Uterus (tissue), 4 donors: ENCODE results near the gene RASA2. TPM values are rescaled to one million over a fixed set of nuclear protein-coding genes. Genes with fewer than 3 reads are reported as not detected.

Experiments used
- DNase-seq, 2 donors: peaks; one replicate each; pipeline ENCODE4 v3.0.0-alpha.2; 2019 to 2020
- H3K27ac ChIP-seq, 2 donors: fragments of 200-600 bp; sonication (generic); 1 replicate in 1 of 2; 2 replicates in 1 of 2; pipeline ENCODE4 v1.5.1; 2016 to 2018
- H3K27me3 ChIP-seq, 2 donors: fragments of 200-600 bp; sonication (generic); one replicate each; pipeline ENCODE4 v1.5.1; 2018 to 2019; ENCODE audit warnings: control low read depth in 1 of 2
- H3K36me3 ChIP-seq, 2 donors: fragments of 200-600 bp; sonication (generic); one replicate each; pipeline ENCODE4 v1.5.1; 2019; ENCODE audit warnings: control low read depth in 1 of 2
- H3K4me1 ChIP-seq, 2 donors: fragments of 200-600 bp; sonication (generic); one replicate each; pipeline ENCODE4 v1.5.1; 2018 to 2019; ENCODE audit warnings: control low read depth in 1 of 2
- H3K4me3 ChIP-seq, 2 donors: fragments of 200-600 bp; sonication (generic); 1 replicate in 1 of 2; 2 replicates in 1 of 2; pipeline ENCODE4 v1.5.1; 2018 to 2019; ENCODE audit warnings: mild to moderate bottlenecking in 1 of 2
- H3K9me3 ChIP-seq, 2 donors: fragments of 200-600 bp; sonication (generic); one replicate each; pipeline ENCODE4 v1.5.1; 2019; ENCODE audit warnings: control low read depth in 1 of 2
- POLR2A ChIP-seq, 2 donors: fragments of 450-650 bp; IDR thresholded peaks; one replicate each; pipeline ENCODE4 v1.6.1; 2016; ENCODE audit warnings: antibody characterized with exemption in 2 of 2, mild to moderate bottlenecking in 1 of 2, moderate library complexity in 1 of 2
- intact Hi-C: fragments of 100-400 bp; cut with DNase I; formaldehyde crosslinking; loops from one replicate; pipeline ENCODE4 v1.15.1; 2023; ENCODE audit warnings: low total_unique reads
- total RNA-seq, 4 donors: library from RNA; depleted of rRNA in 3 of 4; stranded (reverse); fragments of >200 nt in 3 of 4; gene quantifications; one replicate each; pipeline versions ENCODE4 v1.1.0 to v1.2.4, GENCODE V29; 2014 to 2023
- TF ChIP-seq, protein P1 (sequence below), 4 experiments: fragments of 200-600 bp in 2 of 4; fragments of 450-650 bp in 2 of 4; sonication (generic) in 2 of 4; IDR thresholded peaks; one replicate each; pipeline ENCODE4 v1.5.1; 2016 to 2019; ENCODE audit warnings: antibody characterized with exemption in 4 of 4, mild to moderate bottlenecking in 2 of 4, moderate library complexity in 1 of 4
- donor health status: DM: yes; HTN: yes; CAD: no.

Gene RASA2
- total RNA-seq, 4 donors from 2014 or later = 11.3 to 49.4 (median 38.7) TPM

GRCh38 chr3:141646760-141647561 lies 160.1 kb downstream of the RASA2 start:
- no peaks in the 10 kb centered on the region for H3K36me3 ChIP-seq
- intact Hi-C loops = no loop called here
- no peak overlapping the region for H3K27ac ChIP-seq
- DNase-seq = no peak
- no peaks in the 10 kb centered on the region for H3K4me1 ChIP-seq
- no peaks in the 10 kb centered on the region for H3K27me3 ChIP-seq
- H3K4me3 ChIP-seq = no peak overlapping the region
- TF ChIP-seq POLR2A (IDR thresholded peaks at IDR 0.05) = no peak
- TF ChIP-seq, protein P1, sequence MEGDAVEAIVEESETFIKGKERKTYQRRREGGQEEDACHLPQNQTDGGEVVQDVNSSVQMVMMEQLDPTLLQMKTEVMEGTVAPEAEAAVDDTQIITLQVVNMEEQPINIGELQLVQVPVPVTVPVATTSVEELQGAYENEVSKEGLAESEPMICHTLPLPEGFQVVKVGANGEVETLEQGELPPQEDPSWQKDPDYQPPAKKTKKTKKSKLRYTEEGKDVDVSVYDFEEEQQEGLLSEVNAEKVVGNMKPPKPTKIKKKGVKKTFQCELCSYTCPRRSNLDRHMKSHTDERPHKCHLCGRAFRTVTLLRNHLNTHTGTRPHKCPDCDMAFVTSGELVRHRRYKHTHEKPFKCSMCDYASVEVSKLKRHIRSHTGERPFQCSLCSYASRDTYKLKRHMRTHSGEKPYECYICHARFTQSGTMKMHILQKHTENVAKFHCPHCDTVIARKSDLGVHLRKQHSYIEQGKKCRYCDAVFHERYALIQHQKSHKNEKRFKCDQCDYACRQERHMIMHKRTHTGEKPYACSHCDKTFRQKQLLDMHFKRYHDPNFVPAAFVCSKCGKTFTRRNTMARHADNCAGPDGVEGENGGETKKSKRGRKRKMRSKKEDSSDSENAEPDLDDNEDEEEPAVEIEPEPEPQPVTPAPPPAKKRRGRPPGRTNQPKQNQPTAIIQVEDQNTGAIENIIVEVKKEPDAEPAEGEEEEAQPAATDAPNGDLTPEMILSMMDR (IDR thresholded peaks at IDR 0.05) = no peak
- H3K9me3 ChIP-seq = no peaks in the 10 kb centered on the region

- Histone ChIP-seq H3K4me3 (no peak overlapping the region), H3K9me3 (no peaks in the 10 kb centered on the region), H3K36me3 (no peaks in the 10 kb centered on the region), H3K27me3 (no peaks in the 10 kb centered on the region), H3K4me1 (no peaks in the 10 kb centered on the region), H3K27ac (no peak overlapping the region)
- DNase-seq = no peak
- intact Hi-C loops = no loop called here
- TF ChIP-seq POLR2A (IDR thresholded peaks at IDR 0.05) = no peak
- TF ChIP-seq, protein P1 (IDR thresholded peaks at IDR 0.05) = no peak
Observed at GRCh38 chr3:141647562-141647915, 160.7 kb downstream of the RASA2 start.

- no peaks in the 10 kb centered on the region for H3K36me3 ChIP-seq
- no peak for DNase-seq
- no peak overlapping the region for H3K4me3 ChIP-seq
- TF ChIP-seq, protein P1 (IDR thresholded peaks at IDR 0.05) = no peak
- no peak for TF ChIP-seq POLR2A (IDR thresholded peaks at IDR 0.05)
- no peaks in the 10 kb centered on the region for H3K4me1 ChIP-seq
- no peak overlapping the region for H3K27ac ChIP-seq
- H3K27me3 ChIP-seq = no peaks in the 10 kb centered on the region
- H3K9me3 ChIP-seq = no peaks in the 10 kb centered on the region
- intact Hi-C loops = no loop called here
Observed at GRCh38 chr3:141648055-141648910, 161.5 kb downstream of the RASA2 start.

GRCh38 chr3:141649871-141650270 lies 163.0 kb downstream of the RASA2 start:
- intact Hi-C loops = no loop called here

More at GRCh38 chr3:141649871-141650270, 163.0 kb downstream of the RASA2 start:
- no peak for DNase-seq
- H3K27ac ChIP-seq = no peak overlapping the region
- H3K4me1 ChIP-seq = no peaks in the 10 kb centered on the region
- no peaks in the 10 kb centered on the region for H3K9me3 ChIP-seq
- no peaks in the 10 kb centered on the region for H3K27me3 ChIP-seq
- no peaks in the 10 kb centered on the region for H3K36me3 ChIP-seq
- no peak for TF ChIP-seq POLR2A (IDR thresholded peaks at IDR 0.05)
- TF ChIP-seq, protein P1 (IDR thresholded peaks at IDR 0.05) = no peak
- H3K4me3 ChIP-seq = no peak overlapping the region
